Fibroblast of peridontal ligament (primary cell): ENCODE results near the gene CGB7.

Experiments
- DNase-seq: peaks from one replicate; pipeline ENCODE4 v3.0.0-alpha.2; 2010; ENCODE audit errors: extremely low read depth

CGB7 gene

DNA sequence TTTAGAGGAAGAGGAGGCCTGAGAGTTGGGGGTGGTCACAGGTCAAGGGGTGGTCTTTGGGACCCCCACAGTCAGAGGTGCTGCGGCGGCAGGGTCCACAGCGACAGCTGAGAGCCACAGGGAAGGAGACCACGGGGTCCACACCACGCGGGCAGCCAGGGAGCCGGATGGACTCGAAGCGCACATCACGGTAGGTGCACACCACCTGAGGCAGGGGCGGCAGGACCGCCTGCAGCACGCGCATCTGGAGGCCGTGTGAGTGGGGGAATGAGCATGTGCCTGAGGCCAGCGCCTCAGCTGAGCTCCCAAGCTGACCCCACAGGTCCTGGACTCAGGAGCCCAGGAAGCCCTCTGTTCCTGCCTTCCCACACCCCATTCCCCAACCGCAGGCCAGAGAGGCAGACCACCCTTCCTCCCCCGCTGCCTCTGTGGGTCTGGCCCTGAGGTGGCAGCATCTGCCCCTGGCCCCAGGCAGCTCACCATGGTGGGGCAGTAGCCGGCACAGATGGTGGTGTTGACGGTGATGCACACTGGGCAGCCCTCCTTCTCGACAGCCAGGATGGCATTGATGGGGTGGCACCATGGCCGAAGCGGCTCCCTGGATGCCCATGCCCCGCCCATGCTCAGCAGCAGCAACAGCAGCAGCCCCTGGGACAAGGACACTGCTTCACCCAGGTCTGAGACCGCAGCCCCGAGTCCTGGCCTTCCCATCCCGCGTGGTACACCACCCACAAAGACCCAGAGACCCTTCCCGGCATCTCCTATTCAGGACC is 41.3 kb downstream of the CGB7 start:
- DNase-seq: no peak

DNA sequence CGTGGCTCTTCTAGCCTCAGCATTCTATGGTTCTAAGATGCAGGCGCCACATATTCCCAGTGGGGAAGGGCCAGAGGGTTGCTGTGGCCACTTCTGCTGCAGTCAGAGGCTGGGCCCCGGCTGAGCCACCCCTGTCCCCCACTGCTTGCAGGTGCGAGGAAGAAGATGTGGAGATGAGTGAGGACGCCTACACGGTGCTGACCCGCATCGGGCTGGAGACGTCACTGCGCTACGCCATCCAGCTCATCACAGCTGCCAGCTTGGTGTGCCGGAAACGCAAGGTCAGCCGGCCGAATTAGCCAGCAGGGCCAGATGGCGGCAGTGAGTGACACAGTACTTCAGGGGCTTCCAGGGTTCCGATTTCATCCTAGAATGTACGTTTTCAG is 42.7 kb downstream of the CGB7 start:
- DNase-seq: no peak

DNA sequence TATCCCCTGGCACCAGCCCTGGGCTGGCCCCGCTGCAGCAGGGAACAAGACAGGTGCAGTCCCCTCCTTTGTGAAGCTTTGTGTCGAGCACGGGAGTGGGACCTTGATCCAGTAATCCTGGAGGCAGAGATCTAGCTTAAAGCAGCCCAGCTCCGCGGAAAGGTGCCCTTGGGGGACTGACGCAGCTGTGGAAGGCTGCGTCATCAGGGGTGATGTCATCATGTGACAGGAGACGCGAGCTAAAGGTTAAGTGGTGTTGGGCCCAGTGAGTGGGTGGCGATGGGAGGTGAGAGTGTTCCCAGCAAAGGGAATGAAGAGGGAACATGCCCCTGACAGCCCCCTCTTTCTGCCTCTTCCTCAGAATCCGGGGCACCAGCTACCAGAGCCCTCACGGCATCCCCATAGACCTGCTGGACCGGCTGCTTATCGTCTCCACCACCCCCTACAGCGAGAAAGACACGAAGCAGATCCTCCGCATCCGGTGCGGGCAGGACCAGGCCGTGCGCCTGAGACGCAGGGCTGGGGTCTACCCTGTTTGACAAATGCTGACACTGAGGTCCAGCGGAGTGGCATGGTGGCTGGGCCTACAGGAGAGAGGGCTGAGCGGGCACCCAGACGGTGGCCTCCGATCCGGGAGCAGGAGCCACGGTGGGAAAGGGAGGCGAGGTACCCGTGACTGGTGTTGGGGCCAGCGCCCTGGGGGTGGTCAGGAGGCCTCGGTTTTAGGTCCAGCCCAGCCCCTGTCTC is 43.3 kb downstream of the CGB7 start:
- no peak for DNase-seq

DNA sequence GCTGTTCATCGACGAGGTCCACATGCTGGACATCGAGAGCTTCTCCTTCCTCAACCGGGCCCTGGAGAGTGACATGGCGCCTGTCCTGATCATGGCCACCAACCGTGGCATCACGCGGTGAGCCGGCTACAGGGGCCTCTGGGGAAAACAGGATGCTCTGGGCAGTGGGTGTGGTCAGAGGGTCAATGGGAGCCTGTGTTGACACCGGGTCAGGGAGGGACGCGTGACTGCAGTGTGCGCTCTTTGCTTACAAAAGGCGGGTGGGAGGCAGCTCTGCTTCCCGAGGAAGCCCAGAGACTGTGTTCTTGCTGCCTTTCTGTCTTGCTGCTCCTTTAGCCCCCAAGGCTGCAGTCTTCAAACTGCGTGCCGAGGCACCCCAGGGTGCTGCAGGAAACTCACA is 46.4 kb downstream of the CGB7 start:
- DNase-seq: no peak

DNA sequence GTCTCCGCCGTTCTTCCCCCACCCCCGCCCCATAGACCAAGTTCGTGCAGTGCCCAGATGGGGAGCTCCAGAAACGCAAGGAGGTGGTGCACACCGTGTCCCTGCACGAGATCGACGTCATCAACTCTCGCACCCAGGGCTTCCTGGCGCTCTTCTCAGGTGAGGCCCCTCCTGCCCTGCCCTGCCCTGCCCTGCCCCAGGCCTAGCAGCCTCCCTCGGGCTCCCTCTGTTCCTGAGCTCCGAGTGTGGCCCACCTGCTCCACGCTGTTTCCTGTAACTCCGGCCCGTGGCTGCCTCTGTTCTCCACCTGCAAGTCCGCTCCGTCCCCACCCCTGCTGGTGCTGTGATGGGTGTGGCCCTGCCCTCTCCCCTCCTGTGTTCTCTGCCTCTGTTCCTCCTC is 47.1 kb downstream of the CGB7 start:
- DNase-seq: no peak

- DNase-seq: no peak
Observed at GRCh38 chr19:49009828-49010227, 47.7 kb downstream of the CGB7 start.

GRCh38 chr19:49006905-49007304 is 50.6 kb downstream of the CGB7 start:
- DNase-seq: no peak

DNA sequence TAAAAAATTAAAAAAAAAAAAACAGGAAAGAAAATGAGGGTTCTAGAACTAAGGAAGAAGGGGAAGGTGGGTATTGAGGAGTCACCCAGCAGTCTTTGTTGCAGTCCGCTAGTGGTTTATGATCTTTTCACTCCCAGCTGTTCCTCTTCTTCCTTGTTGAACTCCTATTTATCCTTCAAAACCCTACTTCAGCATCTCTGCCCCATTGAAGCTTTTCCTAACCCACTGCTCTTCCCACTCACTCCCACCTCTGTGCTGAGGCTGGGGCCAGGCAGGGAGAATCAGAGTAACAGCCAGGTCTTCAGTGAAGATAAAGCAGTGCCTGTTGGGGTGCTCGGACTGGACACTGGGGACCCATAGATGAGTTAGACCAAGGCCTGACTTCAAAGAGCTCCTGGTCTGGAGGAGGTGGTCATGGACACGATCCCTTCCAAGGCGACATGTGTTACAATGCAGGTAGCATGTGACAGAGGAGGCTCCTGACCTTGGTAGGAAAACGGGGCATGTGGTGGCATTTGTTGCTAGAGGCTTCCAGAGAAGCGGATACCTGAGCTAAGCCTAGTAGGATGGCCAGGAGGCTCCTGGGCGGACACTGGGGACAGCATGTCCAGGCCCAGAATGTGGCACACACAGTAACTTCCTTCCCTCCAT is 52.5 kb downstream of the CGB7 start:
- no peak for DNase-seq
